ENCODE data around the gene TMEM131L.

Gene TMEM131L

GRCh38 chr4:153592064-153592463, 125.9 kb downstream of the TMEM131L start:
- TF ChIP-seq FOXM1 (IDR thresholded peaks at IDR 0.05; ENCODE audit: borderline replicate concordance, low read depth) (no peak), CREB1 (IDR thresholded peaks at IDR 0.05; ENCODE audit: low read depth) (no peak), YY1 (IDR thresholded peaks at IDR 0.05; ENCODE audit: low read depth) (no peak), CEBPB (IDR thresholded peaks at IDR 0.05) (no peak), REST (IDR thresholded peaks at IDR 0.05; ENCODE audit: low read depth) (no peak), ZBTB7A (IDR thresholded peaks at IDR 0.05; ENCODE audit: low read depth) (no peak), NFIC (IDR thresholded peaks at IDR 0.05) (no peak)

GRCh38 chr4:153593161-153593560, 127.0 kb downstream of the TMEM131L start:
- TF ChIP-seq EGR1 (IDR thresholded peaks at IDR 0.05) (no peak), CREB1 (IDR thresholded peaks at IDR 0.05; ENCODE audit: low read depth) (no peak), MAX (IDR thresholded peaks at IDR 0.05) (no peak), EP300 (IDR thresholded peaks at IDR 0.05; ENCODE audit: borderline replicate concordance) (no peak), USF1 (IDR thresholded peaks at IDR 0.05) (no peak)

- TF ChIP-seq CREB1 (IDR thresholded peaks at IDR 0.05; ENCODE audit: low read depth) = no peak
- TF ChIP-seq USF1 (IDR thresholded peaks at IDR 0.05) = no peak
- no peak for TF ChIP-seq NFIC (IDR thresholded peaks at IDR 0.05)
- TF ChIP-seq TCF12 (IDR thresholded peaks at IDR 0.05; ENCODE audit: low read depth) = no peak
- TF ChIP-seq YY1 (IDR thresholded peaks at IDR 0.05; ENCODE audit: low read depth) = no peak
- no peak for TF ChIP-seq MAX (IDR thresholded peaks at IDR 0.05)
- TF ChIP-seq ZBTB7A (IDR thresholded peaks at IDR 0.05; ENCODE audit: low read depth) = no peak
- TF ChIP-seq EGR1 (IDR thresholded peaks at IDR 0.05) = no peak
- TF ChIP-seq REST (IDR thresholded peaks at IDR 0.05; ENCODE audit: low read depth) = no peak
- no peak for TF ChIP-seq TAF1 (IDR thresholded peaks at IDR 0.05; ENCODE audit: low read depth)
- TF ChIP-seq RAD21 (IDR thresholded peaks at IDR 0.05; ENCODE audit: low read depth) = no peak
- TF ChIP-seq FOXM1 (IDR thresholded peaks at IDR 0.05; ENCODE audit: borderline replicate concordance, low read depth) = no peak
Measured at GRCh38 chr4:153594210-153594609, 128.1 kb downstream of the TMEM131L start.

GRCh38 chr4:153595894-153596601, 129.9 kb downstream of the TMEM131L start:
- TF ChIP-seq CEBPB (IDR thresholded peaks at IDR 0.05) (no peak), NFIC (IDR thresholded peaks at IDR 0.05) (no peak), EGR1 (IDR thresholded peaks at IDR 0.05) (no peak), YY1 (IDR thresholded peaks at IDR 0.05; ENCODE audit: low read depth) (no peak), CREB1 (IDR thresholded peaks at IDR 0.05; ENCODE audit: low read depth) (no peak), FOXM1 (IDR thresholded peaks at IDR 0.05; ENCODE audit: borderline replicate concordance, low read depth) (no peak), USF1 (IDR thresholded peaks at IDR 0.05) (no peak), ZBTB7A (IDR thresholded peaks at IDR 0.05; ENCODE audit: low read depth) (no peak), TAF1 (IDR thresholded peaks at IDR 0.05; ENCODE audit: low read depth) (no peak), TCF12 (IDR thresholded peaks at IDR 0.05; ENCODE audit: low read depth) (no peak), EP300 (IDR thresholded peaks at IDR 0.05; ENCODE audit: borderline replicate concordance) (no peak), TEAD4 (IDR thresholded peaks at IDR 0.05) (no peak), RAD21 (IDR thresholded peaks at IDR 0.05; ENCODE audit: low read depth) (no peak), MAX (IDR thresholded peaks at IDR 0.05) (no peak), REST (IDR thresholded peaks at IDR 0.05; ENCODE audit: low read depth) (no peak)

All from Ishikawa (cell line).